Omental fat pad (tissue), 4 donors: ENCODE measurements around the gene KCNG4. TPM values are rescaled to one million over a fixed set of nuclear protein-coding genes. Genes with fewer than 3 reads are reported as not detected.
"Not testable (repeated sequence)": the region's sequence is repeated elsewhere in the genome, so short reads cannot be mapped to it uniquely, and the experiment has no call there.

Source experiments
- ATAC-seq: fragments of 150-250 bp; one replicate; pipeline ENCODE4 v1.9.1; 2016; ENCODE audit warnings: mild to moderate bottlenecking, moderate library complexity; ENCODE audit not compliant: low FRiP score
- DNase-seq: peaks from one replicate; pipeline ENCODE4 v3.0.0-alpha.2; 2019; ENCODE audit warnings: low spot score
- CTCF ChIP-seq, 3 donors: fragments of 450-650 bp; IDR thresholded peaks; one replicate each; pipeline ENCODE4 v1.5.1; 2016 to 2017; ENCODE audit warnings: antibody characterized with exemption in 3 of 3, mild to moderate bottlenecking in 3 of 3, moderate library complexity in 2 of 3
- total RNA-seq, 4 donors: library from RNA; depleted of rRNA; stranded (reverse); fragments of >200 nt; gene quantifications; one replicate each; pipeline ENCODE4 v1.1.0, GENCODE V29; 2016

The KCNG4 gene
- total RNA-seq, 4 donors from 2014 or later: not detected

GRCh38 chr16:84212631-84213030 is 27.2 kb downstream of the KCNG4 start:
- ATAC-seq: no peak
- no peak for TF ChIP-seq CTCF (IDR thresholded peaks at IDR 0.05)
- DNase-seq: no peak

- DNase-seq (no peak), ATAC-seq (no peak)
- no peak for TF ChIP-seq CTCF (IDR thresholded peaks at IDR 0.05)
Observed at GRCh38 chr16:84212154-84212553, 27.7 kb downstream of the KCNG4 start.

DNA sequence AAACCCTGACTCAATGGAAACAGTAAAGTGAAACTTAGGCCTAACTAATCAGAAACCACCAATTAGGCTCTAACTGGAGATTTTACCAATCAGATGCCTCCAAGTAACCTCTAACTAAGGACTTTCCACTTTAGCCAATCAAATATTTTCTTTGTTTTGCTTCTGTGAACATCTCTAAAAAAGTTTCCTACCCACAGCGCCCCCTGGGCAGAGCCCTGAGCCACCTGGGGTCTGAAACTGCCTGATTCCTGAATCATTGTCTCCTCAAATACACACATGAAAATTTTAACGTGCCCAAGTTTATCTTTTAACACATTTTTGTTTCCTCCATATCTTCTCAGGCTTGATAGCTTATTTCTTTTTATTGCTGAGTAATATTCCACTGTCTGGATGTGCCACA is 29.8 kb downstream of the KCNG4 start:
- no peak for DNase-seq
- ATAC-seq: no peak
- TF ChIP-seq CTCF (IDR thresholded peaks at IDR 0.05): no peak

- no peak for TF ChIP-seq CTCF (IDR thresholded peaks at IDR 0.05)
- no peak for DNase-seq
- no peak for ATAC-seq
Observed at GRCh38 chr16:84207879-84208278, 31.9 kb downstream of the KCNG4 start.

DNA sequence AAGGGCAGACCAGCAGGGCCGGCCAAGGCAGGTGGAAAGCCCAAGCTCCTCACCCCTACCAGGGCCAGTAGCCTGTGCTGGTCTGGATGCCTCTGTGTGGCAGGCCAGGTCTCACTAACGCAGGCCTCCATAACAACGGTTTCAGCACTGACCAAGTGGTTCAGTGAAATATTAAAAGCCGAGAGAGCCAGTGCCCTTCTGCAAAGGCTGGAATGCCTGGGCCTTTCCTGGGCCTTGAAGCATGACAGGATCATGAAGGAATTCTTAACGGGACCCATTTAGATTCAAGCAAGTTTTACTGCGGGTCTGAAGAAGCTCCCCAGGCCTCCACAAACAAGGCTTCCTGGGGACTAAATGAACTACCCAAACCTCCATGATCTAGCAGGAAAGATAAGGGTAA is 32.6 kb downstream of the KCNG4 start:
- no peak for TF ChIP-seq CTCF (IDR thresholded peaks at IDR 0.05)
- DNase-seq: no peak
- no peak for ATAC-seq

- DNase-seq (no peak), ATAC-seq (no peak)
- TF ChIP-seq CTCF (IDR thresholded peaks at IDR 0.05): no peak
Observed at GRCh38 chr16:84205976-84206691, 33.7 kb downstream of the KCNG4 start.

GRCh38 chr16:84205123-84205522 is 34.7 kb downstream of the KCNG4 start:
- not testable (repeated sequence) for DNase-seq, ATAC-seq

- DNase-seq, ATAC-seq: not testable (repeated sequence)
Observed at GRCh38 chr16:84204551-84204950, 35.3 kb downstream of the KCNG4 start.
